ENCODE data around the gene ANKRD6. TPM values are rescaled to one million over a fixed set of nuclear protein-coding genes. Genes with fewer than 3 reads are reported as not detected.

The ANKRD6 gene
- total and polyA plus RNA-seq, 2 donors (not counting 3 experiments of a cell fraction or from before 2014, with no cell fraction given), result 3.4 to 9.6 TPM

DNA sequence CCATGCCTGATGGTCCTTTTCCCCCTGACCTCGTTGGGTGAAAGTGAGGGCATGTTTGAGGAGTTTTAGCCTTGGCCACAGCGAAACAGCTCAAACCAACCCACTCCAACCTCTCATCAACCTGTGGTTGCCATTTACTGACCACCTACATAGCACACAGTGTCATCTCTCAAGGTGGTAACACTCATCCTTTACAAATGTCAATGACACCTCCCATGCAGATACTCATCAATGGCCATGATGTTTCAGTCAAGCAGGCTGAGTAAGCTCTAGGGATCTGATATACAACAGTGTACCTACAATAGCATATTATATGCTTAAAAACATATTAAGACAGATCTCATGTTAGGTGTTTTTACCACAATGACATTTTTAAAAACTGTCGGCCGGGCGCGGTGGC lies 30.2 kb upstream of the ANKRD6 start:
- no peak overlapping the region for H3K4me3 ChIP-seq (replicated peaks in 1 of 3; ENCODE audit: insufficient read depth in 1 of 3, low read depth in 1 of 3, low read length in 3 of 3)
- H3K9me1 ChIP-seq (replicated peaks; ENCODE audit: control insufficient read depth, extremely low read depth, insufficient read depth, low read length), result no peaks in the 10 kb centered on the region
- H3K27ac ChIP-seq (ENCODE audit: insufficient read depth, low read depth, low read length), result no peak overlapping the region
- ChIA-PET POLR2A (no interaction called here), CTCF (interaction anchor here (1.2 kb wide), 1 partner anchor 91 kb away, joined by 3 read pairs; no protein-coding TSS in a partner anchor)
- TF ChIP-seq, protein P1, sequence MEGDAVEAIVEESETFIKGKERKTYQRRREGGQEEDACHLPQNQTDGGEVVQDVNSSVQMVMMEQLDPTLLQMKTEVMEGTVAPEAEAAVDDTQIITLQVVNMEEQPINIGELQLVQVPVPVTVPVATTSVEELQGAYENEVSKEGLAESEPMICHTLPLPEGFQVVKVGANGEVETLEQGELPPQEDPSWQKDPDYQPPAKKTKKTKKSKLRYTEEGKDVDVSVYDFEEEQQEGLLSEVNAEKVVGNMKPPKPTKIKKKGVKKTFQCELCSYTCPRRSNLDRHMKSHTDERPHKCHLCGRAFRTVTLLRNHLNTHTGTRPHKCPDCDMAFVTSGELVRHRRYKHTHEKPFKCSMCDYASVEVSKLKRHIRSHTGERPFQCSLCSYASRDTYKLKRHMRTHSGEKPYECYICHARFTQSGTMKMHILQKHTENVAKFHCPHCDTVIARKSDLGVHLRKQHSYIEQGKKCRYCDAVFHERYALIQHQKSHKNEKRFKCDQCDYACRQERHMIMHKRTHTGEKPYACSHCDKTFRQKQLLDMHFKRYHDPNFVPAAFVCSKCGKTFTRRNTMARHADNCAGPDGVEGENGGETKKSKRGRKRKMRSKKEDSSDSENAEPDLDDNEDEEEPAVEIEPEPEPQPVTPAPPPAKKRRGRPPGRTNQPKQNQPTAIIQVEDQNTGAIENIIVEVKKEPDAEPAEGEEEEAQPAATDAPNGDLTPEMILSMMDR (IDR thresholded peaks at IDR 0.05; ENCODE audit: extremely low read depth in 1 of 2, insufficient read depth in 1 of 2, low read depth in 1 of 2, low read length in 2 of 2), result no peak
- TF ChIP-seq POLR2A (IDR thresholded peaks at IDR 0.05; ENCODE audit: low read depth, low read length) (no peak), MYC (IDR thresholded peaks at IDR 0.05; ENCODE audit: low read depth, low read length) (no peak), POLR2AphosphoS5 (IDR thresholded peaks at IDR 0.05; ENCODE audit: insufficient read depth, low read depth, low read length) (no peak), EZH2 (IDR thresholded peaks at IDR 0.05; ENCODE audit: borderline replicate concordance, low read depth, low read length, severe bottlenecking) (no peak), JUN (IDR thresholded peaks at IDR 0.05; ENCODE audit: borderline replicate concordance, insufficient read depth, insufficient read length, low read depth) (no peak), GATA2 (IDR thresholded peaks at IDR 0.05; ENCODE audit: insufficient read depth, insufficient read length, low read depth, low read length) (no peak), FOS (IDR thresholded peaks at IDR 0.05; ENCODE audit: borderline replicate concordance, insufficient read depth, low read length) (no peak)
- TF ChIP-seq, protein P2, sequence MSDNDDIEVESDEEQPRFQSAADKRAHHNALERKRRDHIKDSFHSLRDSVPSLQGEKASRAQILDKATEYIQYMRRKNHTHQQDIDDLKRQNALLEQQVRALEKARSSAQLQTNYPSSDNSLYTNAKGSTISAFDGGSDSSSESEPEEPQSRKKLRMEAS (IDR thresholded peaks at IDR 0.05; ENCODE audit: insufficient read depth, insufficient read length), result no peak
- no peaks in the 10 kb centered on the region for H4K20me1 ChIP-seq (replicated peaks; ENCODE audit: control insufficient read depth, extremely low read depth, insufficient read depth, low read length)
- H3K4me1 ChIP-seq (ENCODE audit: control insufficient read depth, extremely low read depth, insufficient read depth, low read length), result no peaks in the 10 kb centered on the region
- no TSS peak for BruUV-seq (replicated peaks)
- intact Hi-C loops (cut with micrococcal nuclease) (no loop called here), dilution Hi-C loops (cut with MboI; ENCODE audit: extremely low pct_ligation_motif_present, low sequenced_read_pairs) (no loop called here)
- no peaks in the 10 kb centered on the region for H3K9me3 ChIP-seq (replicated peaks; ENCODE audit: control insufficient read depth, insufficient read depth, low read length)
- no peak overlapping the region for H3K9ac ChIP-seq (replicated peaks; ENCODE audit: extremely low read depth, insufficient read depth, low read length)
- H3K27me3 ChIP-seq (ENCODE audit: control insufficient read depth in 2 of 2, insufficient read depth in 2 of 2, low read length in 2 of 2), result peaks cover 5 to 7% of the 10 kb centered on the region in 2 experiments
- DNase-seq (ENCODE audit: low read depth, low spot score) (no peak), FAIRE-seq (no peak)
- no peaks in the 10 kb centered on the region for H3K79me2 ChIP-seq (ENCODE audit: control insufficient read depth, insufficient read depth, low read length)
- no peaks in the 10 kb centered on the region for H3K36me3 ChIP-seq (ENCODE audit: control insufficient read depth in 2 of 2, extremely low read depth in 1 of 2, insufficient read depth in 2 of 2, low read length in 2 of 2)
- no peak overlapping the region for H2AFZ ChIP-seq (ENCODE audit: low read depth, low read length)
- no peak overlapping the region for H3K4me2 ChIP-seq (ENCODE audit: insufficient read depth, low read length)
